A673 (cell line): ENCODE measurements around the gene SVOP. TPM values are rescaled to one million over a fixed set of nuclear protein-coding genes. Genes with fewer than 3 reads are reported as not detected.

ENCODE experiments used
- BruUV-seq: library from RNA; stranded (reverse); fragments of 400-500 nt; replicated peaks from 2 replicates; lab custom pipeline; 2021; lab: Mats Ljungman, UMichigan
- CTCF ChIA-PET: fragments of 300-600 bp; sonication (Branson Sonifier 250); formaldehyde crosslinking; loops from one replicate; lab custom pipeline; 2022; ENCODE audit warnings: antibody characterized with exemption; lab: Charles Lee
- POLR2A ChIA-PET: fragments of 300-600 bp; sonication (Branson Sonifier 250); formaldehyde crosslinking; loops from one replicate; lab custom pipeline; 2022; ENCODE audit warnings: antibody characterized with exemption; ENCODE audit not compliant: low non-redundant PET; lab: Charles Lee
- DNase-seq: peaks from one replicate; pipeline ENCODE4 v3.0.0-alpha.2; 2015; ENCODE audit warnings: low spot score
- H3K27ac ChIP-seq: fragments of 200-600 bp; sonication (generic); 2 replicates; pipeline ENCODE4 v1.5.1; 2016; ENCODE audit warnings: mixed run types, low read depth, mild to moderate bottlenecking, mixed read lengths, antibody characterized with exemption, low read length; ENCODE audit not compliant: poor library complexity, severe bottlenecking
- H3K27me3 ChIP-seq: fragments of 200-600 bp; sonication (generic); replicated peaks from 2 replicates; pipeline ENCODE4 v1.6.1; 2017; ENCODE audit warnings: mixed run types, low read depth, mild to moderate bottlenecking, mixed read lengths, antibody characterized with exemption, low read length; ENCODE audit not compliant: insufficient read depth, poor library complexity
- H3K36me3 ChIP-seq: fragments of 200-600 bp; sonication (generic); 2 replicates; pipeline ENCODE4 v1.6.1; 2016; ENCODE audit warnings: mixed run types, mild to moderate bottlenecking, mixed read lengths, antibody characterized with exemption, low read length; ENCODE audit not compliant: insufficient read depth, poor library complexity, severe bottlenecking
- H3K4me1 ChIP-seq: fragments of 200-600 bp; sonication (generic); 2 replicates; pipeline ENCODE4 v1.6.1; 2017; ENCODE audit warnings: mixed run types, mild to moderate bottlenecking, mixed read lengths, antibody characterized with exemption, low read length; ENCODE audit not compliant: insufficient read depth, poor library complexity, severe bottlenecking
- H3K4me3 ChIP-seq: fragments of 200-600 bp; sonication (generic); 2 replicates; pipeline ENCODE4 v1.5.1; 2016; ENCODE audit warnings: low read depth, mixed run types, mild to moderate bottlenecking, mixed read lengths, low read length; ENCODE audit not compliant: poor library complexity, severe bottlenecking
- H3K9me3 ChIP-seq: fragments of 200-600 bp; sonication (generic); 2 replicates; pipeline ENCODE4 v1.6.1; 2016; ENCODE audit warnings: mixed run types, low read depth, mild to moderate bottlenecking, mixed read lengths, antibody characterized with exemption, low read length; ENCODE audit not compliant: poor library complexity, severe bottlenecking
- CTCF ChIP-seq: fragments of 300-800, 200-600 bp; sonication (generic); conservative IDR thresholded peaks from 2 replicates; pipeline ENCODE4 v1.5.1; 2017; ENCODE audit warnings: low read depth, mild to moderate bottlenecking, antibody characterized with exemption, low read length, moderate library complexity, mixed read lengths
- EZH2 ChIP-seq: fragments of 200-600 bp; sonication (generic); IDR thresholded peaks from 2 replicates; pipeline ENCODE4 v1.6.1; 2017; ENCODE audit warnings: borderline replicate concordance, low read depth, mild to moderate bottlenecking, mixed read lengths, antibody characterized with exemption, low read length; ENCODE audit not compliant: poor library complexity, severe bottlenecking
- intact Hi-C: fragments of 100-400 bp; cut with micrococcal nuclease; formaldehyde crosslinking; loops from one replicate; pipeline ENCODE4 v1.10.0; 2022; ENCODE audit not compliant: unreplicated experiment
- total RNA-seq: library from RNA; stranded (reverse); gene quantifications from 2 replicates; pipeline ENCODE4 v1.2.3, GENCODE V29; 2021

Gene SVOP
- total RNA-seq, 1 experiment from 2014 or later = not detected

GRCh38 chr12:109053382-109054123 lies 32.7 kb upstream of the SVOP start:
- Histone ChIP-seq H3K27me3 (no peaks in the 10 kb centered on the region), H3K36me3 (no peaks in the 10 kb centered on the region), H3K4me3 (peak overlapping the region; percentile 89), H3K27ac (peak overlapping the region; percentile 68), H3K4me1 (peaks cover 7% of the 10 kb centered on the region), H3K9me3 (no peaks in the 10 kb centered on the region)
- CTCF ChIA-PET = no interaction called here
- intact Hi-C loops = no loop called here
- no peak for TF ChIP-seq EZH2
- no peak for TF ChIP-seq CTCF
- DNase-seq = no peak
- BruUV-seq = no TSS peak
- POLR2A ChIA-PET = no interaction called here

GRCh38 chr12:109052414-109053323 lies 31.8 kb upstream of the SVOP start, which contains the start of gene USP30:
USP30 (plus strand) TSS chr12:109052576; CDS start chr12:109052679, 103 bp downstream.
- CTCF ChIA-PET = interaction anchor here (0.6 kb wide), 1 partner anchor 342 kb away, joined by 3 read pairs; no protein-coding TSS in a partner anchor

More at GRCh38 chr12:109052414-109053323, 31.8 kb upstream of the SVOP start, which contains the start of gene USP30:
- peaks cover 7% of the 10 kb centered on the region for H3K4me1 ChIP-seq
- BruUV-seq = TSS peak; percentile 45
- peak within 1 kb of the TSS; percentile 68 for H3K27ac ChIP-seq
- H3K36me3 ChIP-seq = no peaks in the 10 kb centered on the region
- H3K27me3 ChIP-seq = no peaks in the 10 kb centered on the region
- no peaks in the 10 kb centered on the region for H3K9me3 ChIP-seq
- peak; percentile 90 for DNase-seq
- peak within 1 kb of the TSS; percentile 89 for H3K4me3 ChIP-seq
- TF ChIP-seq CTCF (no peak), EZH2 (no peak)
- POLR2A ChIA-PET = no interaction called here
- intact Hi-C loops = no loop called here
